HG03457 (cell line): ENCODE results near the gene POC1B.

ENCODE experiments used
- ATAC-seq: cut with Tn5 transposase; IDR thresholded peaks from one replicate; pipeline ENCODE4 v1.9.1; 2021; ENCODE audit warnings: moderate number of reproducible peaks; ENCODE audit not compliant: unreplicated experiment

POC1B gene

DNA sequence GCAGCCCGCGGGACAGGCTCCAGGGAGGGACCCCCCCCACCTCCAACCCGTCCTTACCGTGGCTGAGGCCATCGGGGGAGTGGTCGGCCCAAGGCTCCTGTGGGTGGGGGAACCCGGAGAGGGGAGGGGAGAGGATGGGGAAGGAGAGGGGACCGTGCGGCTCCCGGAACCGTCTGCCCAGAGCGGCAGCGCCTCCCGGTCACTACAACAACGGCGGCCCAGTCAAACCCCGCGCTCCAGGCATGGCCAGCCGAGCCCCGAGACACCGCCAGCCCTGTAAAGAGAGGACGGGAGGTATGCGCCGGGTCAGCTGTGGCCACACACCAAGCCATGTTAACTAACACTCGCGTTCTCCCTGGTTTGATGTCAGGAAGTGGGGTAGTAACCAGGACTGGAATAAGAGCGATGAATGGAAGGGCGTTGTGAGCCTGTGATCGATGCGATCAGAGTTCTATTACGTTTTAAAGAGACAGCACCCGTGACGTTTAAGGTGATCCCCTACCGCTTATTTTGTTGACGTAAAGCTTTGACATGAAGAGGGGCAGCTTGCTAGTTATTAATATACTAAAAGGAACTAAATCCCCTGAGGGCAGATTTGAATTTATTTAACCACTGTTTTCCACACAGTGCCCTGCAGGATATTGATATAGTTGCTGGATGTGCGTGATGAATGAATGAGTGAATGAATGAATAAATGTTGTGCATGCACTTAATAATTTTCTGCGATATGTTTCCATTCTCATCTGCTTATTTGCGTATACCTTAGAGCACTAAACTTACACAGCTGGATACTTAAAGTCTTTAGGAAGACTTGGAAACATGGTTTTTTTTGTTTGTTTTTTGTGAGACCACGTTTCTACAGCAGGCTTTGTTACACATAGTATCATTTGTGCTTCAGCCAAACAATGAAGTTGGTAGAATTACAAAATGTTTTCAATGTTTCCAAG, at the start of gene POC1B:
POC1B (minus strand) TSS at position 224 of the 947 bp plus-strand sequence; CDS start at position 72, 152 bp downstream.
- peak; percentile 48 for ATAC-seq

GRCh38 chr12:89575374-89575773, 49.5 kb upstream of the POC1B start:
- ATAC-seq: no peak

GRCh38 chr12:89574736-89575208, 48.9 kb upstream of the POC1B start:
- no peak for ATAC-seq

DNA sequence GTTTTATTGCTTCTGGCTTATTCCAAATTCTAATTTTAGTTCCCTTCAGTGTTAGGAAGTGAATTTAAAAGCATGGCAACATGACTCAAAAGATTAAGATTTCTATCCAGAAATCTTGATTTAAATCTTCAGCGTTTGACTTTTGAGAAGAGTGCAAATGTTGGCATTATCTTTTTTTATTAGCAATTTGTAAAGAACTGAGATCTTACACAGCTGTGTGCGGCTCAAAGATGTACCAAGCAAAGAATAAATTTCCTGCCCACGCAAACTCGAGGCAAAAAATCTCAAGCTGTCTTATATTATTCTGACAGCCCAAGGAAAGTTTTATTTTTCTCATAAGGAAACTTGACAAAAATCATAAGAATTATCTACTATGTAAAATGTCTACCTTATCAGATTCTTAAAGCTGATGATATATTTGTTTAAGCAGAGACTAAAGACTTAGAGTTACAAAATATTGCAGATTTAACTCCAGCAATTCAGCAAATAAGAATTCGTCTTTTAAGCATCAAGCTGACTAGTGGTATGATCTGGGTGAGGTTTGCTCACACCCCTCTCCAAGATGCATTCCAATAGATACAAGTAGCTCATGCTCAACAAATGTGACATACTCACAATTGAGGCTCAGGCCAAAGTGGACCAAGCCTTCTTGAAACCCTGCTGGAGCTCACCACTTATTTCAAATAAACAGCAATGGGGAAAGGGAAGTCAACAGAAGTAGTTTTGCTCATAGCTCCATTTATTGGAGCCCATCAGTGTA, 47.4 kb upstream of the POC1B start:
- no peak for ATAC-seq

DNA sequence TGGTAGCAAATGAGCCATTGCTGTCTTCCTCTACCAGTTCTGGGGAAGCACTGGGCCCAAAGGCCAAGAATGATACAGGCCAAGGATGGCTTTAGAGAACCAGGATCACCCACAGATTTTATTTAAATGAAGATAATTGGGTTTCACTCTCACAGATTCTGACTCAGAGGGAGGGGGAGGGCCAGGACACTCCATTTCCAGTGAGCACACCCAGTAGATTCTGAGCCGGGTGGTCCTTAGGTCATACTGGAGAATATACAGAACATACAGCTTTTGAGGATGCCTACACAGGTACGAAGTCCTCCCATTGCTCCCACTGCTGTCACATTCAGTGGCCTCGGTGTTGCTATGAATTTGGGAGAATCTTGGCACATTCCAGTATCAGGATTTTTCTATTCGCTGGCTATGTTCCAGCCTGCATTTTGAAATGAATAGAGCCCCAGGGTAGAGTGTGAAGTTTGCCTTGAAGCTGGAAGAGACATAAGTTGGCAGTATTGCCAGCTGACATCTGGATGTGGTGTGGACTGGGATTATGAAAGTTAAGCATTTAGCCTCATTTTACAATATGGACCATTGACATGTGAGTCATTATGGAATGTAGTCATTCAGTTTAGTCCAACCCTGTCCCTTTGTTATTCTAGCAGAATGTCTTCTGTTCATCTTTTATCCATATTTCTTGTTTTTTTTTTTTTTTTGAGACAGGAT, 45.8 kb upstream of the POC1B start:
- no peak for ATAC-seq

DNA sequence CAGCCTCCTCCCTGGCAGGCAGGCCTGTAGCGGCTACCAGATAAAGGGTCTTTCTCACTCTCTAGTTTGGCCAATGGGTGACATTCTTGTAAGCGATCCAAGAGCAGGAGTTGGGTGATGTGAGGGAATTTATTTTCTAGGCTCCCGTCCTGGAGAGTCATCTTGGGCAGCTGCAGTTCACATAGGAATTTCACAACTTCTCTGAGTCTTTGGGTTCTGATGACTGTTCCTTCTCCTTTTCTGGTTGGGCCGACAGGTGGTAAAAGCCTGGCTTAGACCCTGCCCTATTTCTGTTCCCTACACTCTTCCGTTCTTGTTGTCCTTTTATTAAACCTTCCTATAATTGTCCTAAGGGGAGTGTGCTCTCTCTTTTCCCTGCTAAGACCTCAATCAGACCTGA, 42.6 kb upstream of the POC1B start:
- ATAC-seq: no peak

GRCh38 chr12:89567691-89568239, 41.9 kb upstream of the POC1B start:
- ATAC-seq: no peak

- no peak for ATAC-seq
Measured at GRCh38 chr12:89566615-89567014, 40.8 kb upstream of the POC1B start.

DNA sequence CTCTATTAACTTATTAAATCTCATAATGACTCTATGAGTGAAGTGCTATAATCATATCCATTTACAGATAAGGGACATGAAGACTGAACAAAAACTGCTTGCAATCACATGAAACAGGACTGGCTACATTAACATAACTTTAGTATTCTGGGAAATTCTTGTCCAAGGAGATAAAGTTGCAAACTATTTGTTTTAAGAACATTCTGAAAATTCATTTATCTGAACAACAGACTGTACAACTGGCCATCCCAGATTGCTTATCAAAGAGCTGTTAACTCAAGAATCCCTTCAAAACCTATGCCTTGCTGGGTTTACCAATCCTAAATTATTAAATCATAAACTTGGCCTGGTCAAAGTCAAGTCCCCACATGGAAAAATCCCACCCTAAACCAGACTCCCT, 39.2 kb upstream of the POC1B start:
- no peak for ATAC-seq

DNA sequence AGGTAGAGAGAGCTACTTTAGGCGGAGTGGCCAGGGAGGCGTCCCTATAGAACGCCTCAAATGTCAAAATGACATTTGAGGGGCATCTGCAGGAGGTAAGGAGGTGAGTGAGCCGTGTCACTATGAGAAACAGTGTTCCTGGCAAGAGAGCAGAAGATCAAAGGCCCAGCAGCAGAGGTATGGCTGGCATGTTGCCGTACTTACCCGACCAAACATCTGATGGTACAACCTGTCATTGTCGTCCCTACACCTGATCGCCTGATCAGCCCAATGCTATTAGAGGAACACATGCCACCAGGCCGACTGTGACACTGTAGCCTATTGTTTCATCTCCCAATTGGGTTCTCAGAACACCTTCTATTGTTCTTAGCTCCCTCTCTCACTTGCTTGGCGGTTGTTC, 33.9 kb upstream of the POC1B start:
- ATAC-seq: no peak

- no peak for ATAC-seq
Measured at GRCh38 chr12:89556976-89557375, 31.1 kb upstream of the POC1B start.

DNA sequence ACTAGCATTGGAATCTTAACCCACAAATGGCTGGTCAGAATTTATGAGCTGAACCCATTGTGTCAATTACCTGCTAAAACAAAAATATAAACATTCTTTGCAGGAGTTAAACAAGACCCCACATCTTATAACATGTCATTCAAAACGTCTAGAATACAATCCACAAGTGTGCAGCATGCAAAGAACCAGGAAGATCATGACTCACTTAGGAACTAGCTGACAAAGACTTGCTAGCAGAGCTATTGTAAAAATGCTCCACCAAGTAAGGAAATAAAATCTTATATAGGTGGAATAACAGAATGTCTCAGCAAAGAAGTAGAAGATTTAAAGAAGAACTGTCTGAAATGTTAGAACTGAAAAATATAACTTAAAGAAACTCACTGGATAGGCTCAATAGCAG, 26.5 kb upstream of the POC1B start:
- ATAC-seq: no peak

DNA sequence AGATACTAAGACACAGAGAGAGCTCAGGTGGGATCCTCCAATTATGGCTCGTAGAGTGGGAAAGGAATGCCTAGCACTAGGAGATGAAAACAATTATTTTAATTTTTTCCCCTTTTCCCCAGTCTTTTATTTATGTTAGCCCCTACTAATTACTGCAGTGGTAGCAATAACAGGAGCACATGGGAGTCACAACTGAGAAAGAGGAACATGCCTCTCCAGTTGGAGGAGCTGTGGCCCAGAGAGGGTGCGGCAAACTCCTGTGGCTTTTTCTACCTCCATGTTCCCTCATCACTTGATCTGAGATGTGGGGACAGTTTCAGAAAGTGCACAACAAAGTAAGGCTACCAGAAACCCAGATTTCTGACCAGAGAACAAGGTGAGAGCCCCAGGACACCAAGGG, 25.9 kb upstream of the POC1B start:
- no peak for ATAC-seq

DNA sequence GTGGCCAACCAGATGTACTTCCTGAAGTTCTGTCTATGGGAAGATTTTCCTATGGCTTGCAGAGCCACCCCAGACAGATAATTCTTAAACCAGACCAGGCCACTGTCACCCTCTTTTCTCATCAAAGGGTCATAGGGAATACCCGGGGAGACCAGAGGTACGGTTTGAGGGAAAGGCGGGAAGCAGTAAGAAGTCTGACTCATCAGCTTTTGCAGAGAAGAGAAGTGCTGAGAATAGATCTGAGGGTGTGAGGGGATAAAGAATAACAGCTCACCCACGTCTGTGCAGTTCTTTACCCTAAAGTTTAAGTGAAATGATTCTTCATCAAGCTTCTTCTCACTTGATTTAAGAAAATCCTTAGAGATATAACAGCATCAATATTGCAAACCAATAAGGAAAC, 21.3 kb upstream of the POC1B start:
- ATAC-seq: no peak

- no peak for ATAC-seq
Measured at GRCh38 chr12:89546151-89546550, 20.3 kb upstream of the POC1B start.

GRCh38 chr12:89544681-89545184, 18.9 kb upstream of the POC1B start:
- no peak for ATAC-seq

DNA sequence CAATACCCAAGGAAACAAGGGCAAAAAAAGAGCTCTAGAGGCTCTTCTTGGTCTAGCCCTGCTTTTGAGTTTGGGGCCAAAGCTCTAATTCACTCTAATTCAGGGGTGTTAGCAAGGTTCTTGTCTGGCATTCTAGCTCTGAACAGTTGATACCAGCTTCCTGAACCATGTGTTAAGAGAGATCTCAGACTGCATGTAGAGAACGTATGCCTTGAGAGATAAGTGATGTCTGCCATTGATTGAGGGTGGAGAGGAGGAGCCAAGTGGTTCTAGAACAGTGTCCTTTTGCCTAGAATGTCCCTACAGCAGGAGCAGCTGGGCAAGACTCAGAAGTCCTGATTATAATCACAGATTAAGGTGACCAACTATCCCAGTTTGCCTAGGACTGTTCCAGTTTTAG, 18.2 kb upstream of the POC1B start:
- ATAC-seq: no peak

GRCh38 chr12:89542912-89543592, 17.2 kb upstream of the POC1B start:
- ATAC-seq: peak; percentile 71

GRCh38 chr12:89542236-89542635, 16.4 kb upstream of the POC1B start:
- no peak for ATAC-seq

DNA sequence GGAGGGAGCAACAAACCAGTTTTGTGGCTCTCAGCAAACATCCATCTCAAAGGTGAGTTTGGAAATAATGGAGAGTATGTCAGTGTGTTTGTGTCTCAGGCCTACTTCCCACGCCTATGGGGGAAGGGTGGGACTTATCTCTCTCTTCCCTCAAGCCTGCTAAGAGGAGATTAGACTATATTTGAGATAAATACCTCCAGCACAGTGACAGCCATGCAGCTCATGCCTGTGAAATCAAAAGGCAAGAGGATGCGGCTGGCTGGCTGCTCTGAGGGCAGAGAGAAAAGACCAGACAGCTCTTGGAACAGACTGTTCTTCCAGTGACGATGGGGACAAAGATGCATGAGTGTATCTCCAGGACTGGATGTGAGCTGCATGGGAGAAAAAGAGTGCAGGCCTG, 14.7 kb upstream of the POC1B start:
- ATAC-seq: no peak
